C4-2B (cell line): Measurements from ENCODE around the gene CYP2S1.

Experiments used
- H3K27ac ChIP-seq: fragments of 450-650 bp; 2 replicates; pipeline ENCODE4 v1.5.1; 2017
- ZFX ChIP-seq: fragments of 450-650 bp; IDR thresholded peaks from 2 replicates; pipeline ENCODE4 v1.6.1; 2017
- TF ChIP-seq, protein P1 (sequence below): fragments of 450-650 bp; conservative IDR thresholded peaks from 2 replicates; pipeline ENCODE4 v1.5.1; 2017; ENCODE audit warnings: mild to moderate bottlenecking

Gene CYP2S1

DNA sequence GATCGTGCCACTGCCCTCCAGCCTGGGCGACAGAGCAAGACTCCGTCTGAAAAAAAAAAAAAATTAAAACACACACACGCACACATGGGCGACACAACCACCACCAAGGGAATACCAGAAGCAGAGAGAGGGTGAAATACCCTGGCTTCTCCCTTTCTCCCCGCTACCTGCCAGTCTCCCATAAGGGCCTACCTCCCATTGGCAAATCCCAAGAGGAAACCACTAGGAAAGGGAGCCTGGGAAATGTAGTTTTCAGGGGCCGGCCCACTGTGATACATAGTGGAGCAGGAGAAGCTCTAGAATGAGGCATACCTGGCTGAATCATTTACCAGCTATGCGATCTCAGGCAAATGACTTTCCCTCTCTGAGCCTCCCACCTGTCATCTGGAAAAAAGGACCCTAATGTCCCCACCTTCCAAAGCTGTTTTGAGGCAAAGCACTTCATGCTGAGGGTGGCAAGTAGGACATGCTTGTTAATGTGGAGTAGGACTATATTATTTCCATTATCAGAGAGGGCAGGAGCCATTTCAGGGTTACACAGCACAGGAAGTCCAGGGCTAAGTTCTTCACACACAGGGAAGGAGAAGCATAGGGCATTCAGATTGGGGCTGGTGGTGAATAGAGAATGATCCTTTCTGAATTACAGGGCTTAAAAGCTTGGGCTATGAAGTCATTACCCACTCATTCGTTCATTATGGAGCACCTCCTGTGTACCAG is 56.8 kb downstream of the CYP2S1 start:
- H3K27ac ChIP-seq, result no peak overlapping the region
- TF ChIP-seq, protein P1, sequence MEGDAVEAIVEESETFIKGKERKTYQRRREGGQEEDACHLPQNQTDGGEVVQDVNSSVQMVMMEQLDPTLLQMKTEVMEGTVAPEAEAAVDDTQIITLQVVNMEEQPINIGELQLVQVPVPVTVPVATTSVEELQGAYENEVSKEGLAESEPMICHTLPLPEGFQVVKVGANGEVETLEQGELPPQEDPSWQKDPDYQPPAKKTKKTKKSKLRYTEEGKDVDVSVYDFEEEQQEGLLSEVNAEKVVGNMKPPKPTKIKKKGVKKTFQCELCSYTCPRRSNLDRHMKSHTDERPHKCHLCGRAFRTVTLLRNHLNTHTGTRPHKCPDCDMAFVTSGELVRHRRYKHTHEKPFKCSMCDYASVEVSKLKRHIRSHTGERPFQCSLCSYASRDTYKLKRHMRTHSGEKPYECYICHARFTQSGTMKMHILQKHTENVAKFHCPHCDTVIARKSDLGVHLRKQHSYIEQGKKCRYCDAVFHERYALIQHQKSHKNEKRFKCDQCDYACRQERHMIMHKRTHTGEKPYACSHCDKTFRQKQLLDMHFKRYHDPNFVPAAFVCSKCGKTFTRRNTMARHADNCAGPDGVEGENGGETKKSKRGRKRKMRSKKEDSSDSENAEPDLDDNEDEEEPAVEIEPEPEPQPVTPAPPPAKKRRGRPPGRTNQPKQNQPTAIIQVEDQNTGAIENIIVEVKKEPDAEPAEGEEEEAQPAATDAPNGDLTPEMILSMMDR, result no peak
- no peak for TF ChIP-seq ZFX

DNA sequence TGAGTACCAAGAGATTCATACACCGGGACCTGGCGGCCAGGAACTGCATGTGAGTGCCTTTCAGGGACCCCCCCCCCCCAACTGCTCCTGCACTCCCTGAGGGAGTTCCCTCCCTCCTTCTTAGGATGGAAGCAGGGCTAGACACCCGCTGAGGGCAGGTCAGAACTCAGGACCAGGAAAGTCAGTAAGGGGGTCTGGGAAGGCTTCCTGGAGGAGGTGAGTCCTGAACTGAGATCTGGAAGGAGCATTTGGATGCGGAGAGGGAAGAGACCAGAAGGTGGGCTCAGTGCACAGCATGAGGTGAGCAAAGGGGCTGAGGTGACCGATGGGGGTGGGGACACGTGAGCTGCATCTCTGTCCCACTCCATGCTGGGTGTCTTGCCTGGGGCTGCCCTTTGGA is 60.6 kb downstream of the CYP2S1 start:
- no peak overlapping the region for H3K27ac ChIP-seq
- TF ChIP-seq, protein P1, result no peak
- TF ChIP-seq ZFX, result no peak

DNA sequence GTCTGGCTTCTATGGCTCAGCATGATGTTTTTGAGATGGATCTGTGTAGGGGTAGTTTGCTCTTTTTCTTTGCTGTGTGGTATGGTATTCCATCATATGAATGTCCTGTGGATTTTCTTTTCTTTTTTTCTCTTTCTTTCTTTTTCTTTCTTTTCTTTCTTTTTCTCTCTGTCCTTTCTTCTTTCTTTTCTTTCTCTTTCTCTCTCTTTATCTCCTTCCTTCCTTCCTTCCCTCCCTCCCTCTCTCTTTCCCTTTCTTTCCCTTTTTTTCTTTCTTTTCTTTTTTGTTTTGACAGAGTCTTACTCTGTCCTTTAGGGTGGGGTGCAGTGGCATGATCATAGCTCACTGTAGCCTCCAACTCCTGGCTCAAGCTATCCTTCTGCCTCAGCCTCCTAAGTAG is 62.2 kb downstream of the CYP2S1 start:
- TF ChIP-seq, protein P1, result no peak
- no peak for TF ChIP-seq ZFX
- H3K27ac ChIP-seq, result no peak overlapping the region
